ENCODE results near the gene MEGF10. TPM values are rescaled to one million over a fixed set of nuclear protein-coding genes. Genes with fewer than 3 reads are reported as not detected.

The MEGF10 gene
- total and polyA plus RNA-seq, 10 donors, result 0.02 to 2.2 (median 0.22) TPM

- Histone ChIP-seq H3K9me3 (peaks cover 0 to 6% (median 0%) of the 10 kb centered on the region in 8 donors), H3K27me3 (replicated peaks in 1 of 7) (peaks cover 0 to 10% (median 0%) of the 10 kb centered on the region in 7 donors), H3K36me3 (no peaks in the 10 kb centered on the region), H3K4me1 (no peaks in the 10 kb centered on the region), H3K4me3 (no peak overlapping the region), H3K27ac (no peak overlapping the region)
- no peak for DNase-seq
- 57 to 63% (median 60%) methylated on average over 8 of the region's 8 CpGs for WGBS, 5 donors
- TF ChIP-seq POLR2AphosphoS5 (IDR thresholded peaks at IDR 0.05) (no peak), POLR2A (IDR thresholded peaks at IDR 0.05) (no peak)
- intact Hi-C loops (cut with DNase I; ENCODE audit: low total_unique reads), result no loop called here
These were observed 80.0 kb downstream of the MEGF10 start for GRCh38 chr5:127370631-127371030.

- peaks cover 0 to 6% (median 0%) of the 10 kb centered on the region in 8 donors for H3K9me3 ChIP-seq
- no peak for TF ChIP-seq CTCF (IDR thresholded peaks at IDR 0.05 in 8 of 11, conservative IDR thresholded peaks at IDR 0.05 in 3 of 11)
- TF ChIP-seq POLR2AphosphoS5 (IDR thresholded peaks at IDR 0.05), result no peak
- no peak for TF ChIP-seq POLR2A (IDR thresholded peaks at IDR 0.05)
- 60 to 76% (median 63%) methylated on average over 6 of the region's 6 CpGs for WGBS, 5 donors
- H3K4me3 ChIP-seq, result no peak overlapping the region
- intact Hi-C loops (cut with DNase I; ENCODE audit: low total_unique reads), result no loop called here
- peaks cover 0 to 10% (median 0%) of the 10 kb centered on the region in 7 donors for H3K27me3 ChIP-seq (replicated peaks in 1 of 7)
- no peaks in the 10 kb centered on the region for H3K36me3 ChIP-seq
- DNase-seq, result no peak
- H3K27ac ChIP-seq, result no peak overlapping the region
- H3K4me1 ChIP-seq, result no peaks in the 10 kb centered on the region
These were observed 83.4 kb downstream of the MEGF10 start for GRCh38 chr5:127373858-127374491.

GRCh38 chr5:127375124-127375523 lies 84.5 kb downstream of the MEGF10 start:
- DNase-seq, result no peak
- Histone ChIP-seq H3K4me1 (no peaks in the 10 kb centered on the region), H3K27ac (no peak overlapping the region), H3K9me3 (peaks cover 0 to 6% (median 0%) of the 10 kb centered on the region in 8 donors), H3K27me3 (replicated peaks in 1 of 7) (peaks cover 0 to 10% (median 0%) of the 10 kb centered on the region in 7 donors), H3K36me3 (no peaks in the 10 kb centered on the region), H3K4me3 (no peak overlapping the region)
- TF ChIP-seq POLR2A (IDR thresholded peaks at IDR 0.05) (no peak), CTCF (IDR thresholded peaks at IDR 0.05 in 8 of 11, conservative IDR thresholded peaks at IDR 0.05 in 3 of 11) (no peak), POLR2AphosphoS5 (IDR thresholded peaks at IDR 0.05) (no peak)
- intact Hi-C loops (cut with DNase I; ENCODE audit: low total_unique reads), result no loop called here

- TF ChIP-seq POLR2A (IDR thresholded peaks at IDR 0.05) (no peak), CTCF (IDR thresholded peaks at IDR 0.05 in 8 of 11, conservative IDR thresholded peaks at IDR 0.05 in 3 of 11) (no peak), POLR2AphosphoS5 (IDR thresholded peaks at IDR 0.05) (no peak)
- WGBS, 5 donors, result 76 to 97% (median 92%) methylated on average over 1 of the region's 1 CpG
- Histone ChIP-seq H3K9me3 (peaks cover 0 to 6% (median 0%) of the 10 kb centered on the region in 8 donors), H3K36me3 (no peaks in the 10 kb centered on the region), H3K4me1 (no peaks in the 10 kb centered on the region), H3K4me3 (no peak overlapping the region), H3K27ac (no peak overlapping the region), H3K27me3 (replicated peaks in 1 of 7) (peaks cover 0 to 10% (median 0%) of the 10 kb centered on the region in 7 donors)
- DNase-seq, result no peak
- intact Hi-C loops (cut with DNase I; ENCODE audit: low total_unique reads), result no loop called here
These were observed 85.0 kb downstream of the MEGF10 start for GRCh38 chr5:127375544-127376091.

Measured in spleen (tissue), 11 donors.